Left lung (tissue), 10 donors: ENCODE measurements around the gene RAB5IF. TPM values are rescaled to one million over a fixed set of nuclear protein-coding genes. Genes with fewer than 3 reads are reported as not detected.
"Not testable (repeated sequence)": the region's sequence is repeated elsewhere in the genome, so short reads cannot be mapped to it uniquely, and the experiment has no call there.

Experiments used
- ATAC-seq: fragments of 200-7000 bp; cut with Tn5 transposase; one replicate; pipeline ENCODE4 v1.9.1; 2020; ENCODE audit warnings: moderate library complexity
- DNase-seq, 4 donors: peaks; one replicate each; pipeline ENCODE4 v3.0.0-alpha.2; 2013 to 2020
- H3K27ac ChIP-seq, 2 donors: fragments of 200-600 bp; sonication (generic) in 1 of 2; one replicate each; pipeline versions ENCODE4 v1.5.0 to v1.8.0; 2020 to 2021
- H3K27me3 ChIP-seq, 2 donors: fragments of 200-600 bp; sonication (generic) in 1 of 2; one replicate each; pipeline versions ENCODE4 v1.5.0 to v1.8.0; 2020 to 2021
- H3K36me3 ChIP-seq, 2 donors: fragments of 200-600 bp; sonication (generic) in 1 of 2; one replicate each; pipeline versions ENCODE4 v1.5.0 to v1.8.0; 2020 to 2021
- H3K4me1 ChIP-seq, 2 donors: fragments of 200-600 bp; one replicate each; pipeline ENCODE4 v1.8.0; 2021
- H3K4me3 ChIP-seq, 2 donors: fragments of 200-600 bp; sonication (generic) in 1 of 2; one replicate each; pipeline versions ENCODE4 v1.5.0 to v1.8.0; 2020 to 2021; ENCODE audit warnings: mild to moderate bottlenecking in 1 of 2
- H3K9me3 ChIP-seq, 2 donors: fragments of 200-600 bp; sonication (generic) in 1 of 2; one replicate each; pipeline versions ENCODE4 v1.5.0 to v1.8.0; 2020 to 2021
- CTCF ChIP-seq, 2 donors: fragments of 200-600 bp; sonication (generic) in 1 of 2; IDR thresholded peaks; one replicate each; pipeline versions ENCODE4 v1.5.0 to v1.8.0; 2021; ENCODE audit warnings: antibody characterized with exemption in 2 of 2
- intact Hi-C, 2 donors: fragments of 100-400 bp; cut with DNase I; formaldehyde crosslinking; loops; one replicate each; pipeline versions ENCODE4 v1.11.2 to v1.14.2; 2022
- polyA plus RNA-seq, 6 donors: library from polyadenylated mRNA; unstranded; fragments of 120-200 nt; gene quantifications; one replicate each; pipeline ENCODE4 v1.2.1, GENCODE V29; 2013; ENCODE audit not compliant: insufficient read length in 6 of 6
- total RNA-seq, 2 donors: library from RNA; stranded (reverse); fragmentation: NEBNext Ultra II Directional; extraction: Animal tissue kit (Norgen Biotek cat#: 25700); gene quantifications; one replicate each; pipeline ENCODE4 v1.2.1, GENCODE V29; 2021
- donor health status: DM: no; HTN: yes; CAD: no.
- donor health status: DM: no; HTN: no; CAD: no.

The RAB5IF gene
- total and polyA plus RNA-seq, 8 donors = 42.2 to 167 (median 48.3) TPM

DNA sequence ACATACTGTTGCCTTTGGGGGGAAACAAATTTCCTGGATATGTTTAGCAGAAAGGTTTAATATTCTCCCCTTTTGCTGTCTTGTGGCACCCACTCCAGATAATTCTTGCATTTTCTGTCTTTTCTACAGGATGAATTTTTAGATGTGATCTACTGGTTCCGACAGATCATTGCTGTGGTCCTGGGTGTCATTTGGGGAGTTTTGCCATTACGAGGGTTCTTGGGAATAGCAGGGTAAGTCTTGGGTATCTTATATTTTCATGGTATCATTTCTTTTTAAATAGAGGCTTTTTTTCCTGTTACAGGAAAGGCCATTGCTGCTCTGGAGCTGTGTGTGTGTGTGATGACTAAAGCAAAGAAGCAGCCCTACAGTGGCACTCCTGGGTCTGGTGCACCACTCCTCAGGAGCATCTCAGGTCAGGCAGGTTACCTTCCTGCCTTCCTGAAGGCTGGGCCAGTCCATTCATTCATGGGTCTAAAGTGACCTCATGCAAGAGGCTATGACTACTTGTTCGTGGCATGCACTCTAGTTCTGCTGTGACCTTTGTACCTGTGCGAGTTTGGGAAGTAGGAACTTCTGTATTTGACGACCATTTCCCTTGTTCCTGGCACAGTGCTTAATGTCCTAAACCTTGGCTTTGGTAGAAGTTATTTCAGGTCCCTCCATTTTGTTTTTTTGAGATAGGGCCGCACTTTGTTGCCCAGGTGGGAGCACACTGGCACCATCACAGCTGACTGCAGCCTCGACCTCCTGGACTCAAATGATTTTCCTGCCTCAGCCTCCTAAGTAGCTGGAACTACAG lies 2.2 kb downstream of the RAB5IF start:
- peak overlapping the region in 1 of 2 donors; percentile 96 for H3K27ac ChIP-seq

DNA sequence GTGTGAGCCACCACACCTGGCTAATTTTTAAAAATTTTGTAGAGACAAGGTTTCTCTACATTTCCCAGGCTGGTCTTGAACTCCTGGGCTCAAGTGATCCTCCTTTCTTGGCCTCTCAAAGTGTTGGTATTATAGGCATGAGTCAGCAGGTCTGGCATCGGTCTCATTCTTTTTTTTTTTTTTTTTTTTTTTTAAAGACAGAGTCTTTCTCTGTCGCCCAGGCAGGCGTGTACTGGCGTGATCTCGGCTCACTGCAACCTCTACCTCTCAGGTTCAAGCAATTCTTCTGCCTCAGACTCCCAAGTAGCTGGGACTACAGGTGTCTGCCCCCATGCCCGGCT lies 2.8 kb downstream of the RAB5IF start:
- H3K27ac ChIP-seq = peak overlapping the region in 1 of 2 donors; percentile 96
- H3K27me3 ChIP-seq, intact Hi-C loops, H3K4me3 ChIP-seq, H3K9me3 ChIP-seq, DNase-seq, ATAC-seq: not testable (repeated sequence)
- H3K4me1 ChIP-seq = peaks cover 18 to 31% of the 10 kb centered on the region in 2 donors
- H3K36me3 ChIP-seq = peaks cover 0 to 58% of the 10 kb centered on the region in 2 donors

More for the DNA sequence above, 2.2 kb downstream of the RAB5IF start:
- H3K36me3 ChIP-seq = peaks cover 0 to 52% of the 10 kb centered on the region in 2 donors
- no peaks in the 10 kb centered on the region for H3K27me3 ChIP-seq
- peaks cover 18 to 31% of the 10 kb centered on the region in 2 donors for H3K4me1 ChIP-seq
- DNase-seq (no peak), ATAC-seq (no peak)
- TF ChIP-seq CTCF (IDR thresholded peaks at IDR 0.05) = no peak
- H3K4me3 ChIP-seq = peak overlapping the region in 1 of 2 donors; percentile 98
- H3K9me3 ChIP-seq = no peaks in the 10 kb centered on the region
- intact Hi-C loops = no loop called here

- TF ChIP-seq CTCF (IDR thresholded peaks at IDR 0.05) = no peak
- ATAC-seq (no peak), DNase-seq (no peak)
- intact Hi-C loops = no loop called here
- Histone ChIP-seq H3K27me3 (no peaks in the 10 kb centered on the region), H3K27ac (no peak overlapping the region), H3K36me3 (peaks cover 0 to 85% of the 10 kb centered on the region in 2 donors), H3K4me1 (peaks cover 10 to 20% of the 10 kb centered on the region in 2 donors), H3K4me3 (no peak overlapping the region), H3K9me3 (no peaks in the 10 kb centered on the region)
Observed at GRCh38 chr20:36611625-36612024, 6.0 kb downstream of the RAB5IF start.

DNA sequence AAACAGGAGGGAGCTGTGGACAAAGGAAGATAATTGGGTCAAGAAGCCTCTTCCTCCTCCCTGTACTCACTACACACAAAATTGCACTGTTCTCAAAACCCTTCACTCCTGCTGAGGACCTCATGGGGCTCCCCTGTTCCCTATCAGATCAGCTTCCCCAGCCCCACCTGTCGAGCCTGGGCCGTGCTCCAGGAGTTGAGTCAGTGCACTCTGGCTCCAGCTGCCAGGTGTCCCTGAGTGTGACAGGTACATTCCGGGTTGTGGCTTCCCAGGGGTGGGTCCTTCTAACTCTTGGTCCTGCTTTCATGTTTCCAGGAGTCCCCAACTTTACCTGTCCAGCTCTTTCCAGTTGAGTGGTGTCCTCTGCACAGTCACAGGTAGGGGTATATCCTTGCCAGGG lies 8.4 kb downstream of the RAB5IF start:
- intact Hi-C loops = no loop called here
- peak; percentile 84 for ATAC-seq
- no peak for TF ChIP-seq CTCF (IDR thresholded peaks at IDR 0.05)

DNA sequence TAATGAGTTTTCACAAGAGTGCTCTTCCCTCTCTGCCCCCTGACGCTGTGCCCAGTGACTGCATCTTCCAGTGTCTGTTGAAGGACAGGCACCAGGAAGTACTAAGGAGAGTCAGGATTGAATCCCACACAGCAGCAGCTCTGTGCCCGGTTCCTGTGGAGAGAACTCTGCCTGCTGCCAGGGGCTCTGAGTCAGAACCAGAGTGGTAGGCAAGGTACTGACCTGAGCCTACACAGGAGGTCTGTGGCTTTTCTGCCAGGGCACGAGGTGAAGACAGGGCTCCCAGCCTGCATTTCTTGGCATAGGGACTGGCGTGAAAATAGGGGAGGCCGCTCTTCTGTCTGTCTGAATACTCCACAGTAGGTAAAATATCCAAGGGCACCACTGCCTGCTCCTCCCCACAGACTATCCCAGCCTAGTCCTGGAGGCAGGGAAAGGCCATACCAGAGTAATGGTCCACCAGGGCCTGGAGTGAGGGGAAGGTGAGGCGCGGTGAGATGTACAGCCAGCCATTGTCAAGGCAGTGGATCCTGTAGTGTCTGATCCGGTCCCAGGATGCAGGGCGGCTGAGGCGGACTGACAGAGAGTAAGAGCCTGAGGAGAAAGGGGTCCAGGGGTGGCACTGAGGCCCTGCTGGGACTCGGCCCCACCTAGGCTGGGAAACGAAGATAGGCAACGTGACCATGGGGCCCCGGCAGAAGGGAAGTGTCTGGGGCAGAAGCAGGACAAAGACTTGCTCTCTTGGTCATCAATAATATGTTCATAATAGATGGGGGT lies 9.4 kb downstream of the RAB5IF start:
- Histone ChIP-seq H3K4me3 (no peak overlapping the region), H3K4me1 (no peaks in the 10 kb centered on the region), H3K27me3 (no peaks in the 10 kb centered on the region), H3K9me3 (no peaks in the 10 kb centered on the region), H3K36me3 (peaks cover 0 to 61% of the 10 kb centered on the region in 2 donors), H3K27ac (no peak overlapping the region)
- no peak for TF ChIP-seq CTCF (IDR thresholded peaks at IDR 0.05)
- intact Hi-C loops = no loop called here
- ATAC-seq (peak; percentile 14), DNase-seq (no peak)

More for the DNA sequence above, 8.4 kb downstream of the RAB5IF start:
- Histone ChIP-seq H3K4me1 (no peaks in the 10 kb centered on the region), H3K4me3 (no peak overlapping the region), H3K36me3 (peaks cover 0 to 70% of the 10 kb centered on the region in 2 donors), H3K27ac (no peak overlapping the region), H3K27me3 (no peaks in the 10 kb centered on the region), H3K9me3 (no peaks in the 10 kb centered on the region)
- DNase-seq = peak in 2 of 4 donors; percentile 68 to 85
